GM18508 (cell line): ENCODE data around the gene KIF5C.

ENCODE experiments used
- ATAC-seq: cut with Tn5 transposase; IDR thresholded peaks from one replicate; pipeline ENCODE4 v1.9.1; 2021; ENCODE audit warnings: moderate number of reproducible peaks; ENCODE audit not compliant: insufficient read depth, unreplicated experiment

Gene KIF5C

GRCh38 chr2:148922062-148922461 lies 47.0 kb downstream of the KIF5C start:
- no peak for ATAC-seq

- no peak for ATAC-seq
Observed at GRCh38 chr2:148922776-148923475, 47.9 kb downstream of the KIF5C start.

- no peak for ATAC-seq
Observed at GRCh38 chr2:148924514-148925178, 49.6 kb downstream of the KIF5C start.

GRCh38 chr2:148926291-148926961 lies 51.4 kb downstream of the KIF5C start:
- ATAC-seq = no peak

GRCh38 chr2:148926981-148927401 lies 52.0 kb downstream of the KIF5C start:
- ATAC-seq = no peak

- ATAC-seq = no peak
Observed at GRCh38 chr2:148928395-148928794, 53.4 kb downstream of the KIF5C start.

- no peak for ATAC-seq
Observed at GRCh38 chr2:148930046-148930775, 55.2 kb downstream of the KIF5C start.

- no peak for ATAC-seq
Observed at GRCh38 chr2:148932536-148932935, 57.5 kb downstream of the KIF5C start.

- no peak for ATAC-seq
Observed at GRCh38 chr2:148933456-148933855, 58.4 kb downstream of the KIF5C start.

- no peak for ATAC-seq
Observed at GRCh38 chr2:148935791-148936190, 60.8 kb downstream of the KIF5C start.

GRCh38 chr2:148936857-148937450 lies 61.9 kb downstream of the KIF5C start:
- no peak for ATAC-seq

- ATAC-seq = no peak
Observed at GRCh38 chr2:148939271-148939670, 64.2 kb downstream of the KIF5C start.

GRCh38 chr2:148943097-148943496 lies 68.1 kb downstream of the KIF5C start:
- ATAC-seq = no peak

- ATAC-seq = no peak
Observed at GRCh38 chr2:148944536-148944935, 69.5 kb downstream of the KIF5C start.

GRCh38 chr2:148947299-148947698 lies 72.3 kb downstream of the KIF5C start:
- no peak for ATAC-seq

GRCh38 chr2:148948868-148949267 lies 73.8 kb downstream of the KIF5C start:
- ATAC-seq = no peak

- no peak for ATAC-seq
Observed at GRCh38 chr2:148949348-148949747, 74.3 kb downstream of the KIF5C start.

GRCh38 chr2:148952621-148953020 lies 77.6 kb downstream of the KIF5C start:
- ATAC-seq = no peak

- no peak for ATAC-seq
Observed at GRCh38 chr2:148953426-148953825, 78.4 kb downstream of the KIF5C start.

- ATAC-seq = no peak
Observed at GRCh38 chr2:148954536-148954935, 79.5 kb downstream of the KIF5C start.
